GM18505 (cell line): ENCODE measurements around the gene TMEM80.
"Not testable (repeated sequence)": the region's sequence is repeated elsewhere in the genome, so short reads cannot be mapped to it uniquely, and the experiment has no call there.

Experiments used
- ATAC-seq: cut with Tn5 transposase; IDR thresholded peaks from one replicate; pipeline ENCODE4 v1.9.1; 2021; ENCODE audit not compliant: unreplicated experiment
- POLR2A ChIP-seq: IDR thresholded peaks from 4 replicates; pipeline ENCODE4 v1.6.1; 2011; ENCODE audit warnings: borderline replicate concordance; ENCODE audit not compliant: insufficient read depth, insufficient read length; ENCODE audit errors: extremely low read depth

TMEM80 gene

DNA sequence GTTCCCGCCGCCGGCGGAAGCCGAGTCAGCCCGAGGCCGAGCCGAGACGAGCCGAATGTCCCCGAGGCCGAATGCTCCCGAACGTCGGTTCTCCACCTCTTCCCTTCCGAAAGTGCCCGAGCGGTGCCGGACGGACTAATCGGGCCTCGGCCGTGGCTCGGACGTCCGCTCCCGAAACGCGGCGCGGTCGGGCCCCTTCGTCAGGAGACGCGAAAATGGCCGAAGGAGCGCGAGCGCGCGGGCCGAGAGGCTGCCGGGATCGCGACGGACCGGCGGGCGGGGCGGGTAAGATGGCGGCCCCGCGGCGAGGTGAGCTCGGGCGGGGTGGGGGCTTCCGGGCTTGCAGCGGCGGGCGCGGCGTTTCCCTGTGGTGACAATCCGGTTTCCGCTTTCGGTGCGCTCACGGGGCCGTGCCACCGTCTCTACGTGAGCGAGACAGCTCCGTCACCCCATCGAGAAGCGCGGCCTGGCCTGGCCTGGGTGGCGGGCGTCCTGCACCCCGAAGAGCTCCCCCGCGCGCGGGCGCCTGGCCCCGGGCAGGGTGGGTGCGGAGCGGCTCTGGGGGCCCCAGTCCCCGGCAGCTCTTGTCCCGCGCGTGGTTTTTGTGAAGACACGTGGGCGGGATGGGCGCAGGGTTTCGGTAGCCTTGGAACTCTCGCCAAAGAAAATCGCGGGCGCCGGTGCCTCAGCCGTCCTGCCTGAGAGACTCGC is at the start of gene TMEM80:
Gene TMEM80 (plus strand): TSS at position 279 of the 711 bp plus-strand sequence. CDS start 12 bp downstream, at position 291.
- ATAC-seq: peak; percentile 68

DNA sequence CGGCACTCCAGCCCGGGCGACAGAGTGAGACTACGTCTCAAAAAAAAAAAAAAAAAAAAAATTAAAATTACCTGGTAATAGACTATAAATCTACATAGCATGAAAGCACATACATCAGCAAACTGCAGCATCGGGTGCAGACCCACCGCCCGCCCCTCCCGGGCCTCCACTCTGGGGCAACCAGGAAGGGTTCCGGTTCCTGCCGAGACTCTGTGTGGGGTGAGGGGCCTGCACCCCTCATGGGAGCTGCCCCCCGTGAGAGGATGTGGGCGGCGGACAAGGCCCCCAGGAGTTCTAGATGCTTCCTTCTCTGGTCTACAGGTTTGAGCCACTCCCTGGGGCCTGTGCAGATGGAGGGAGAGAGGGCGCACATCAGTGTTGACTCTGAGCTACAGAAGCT is 49.4 kb upstream of the TMEM80 start:
- ATAC-seq: no peak
- no peak for TF ChIP-seq POLR2A

More for the DNA sequence above, at the start of gene TMEM80:
- TF ChIP-seq POLR2A: peak; percentile 74

DNA sequence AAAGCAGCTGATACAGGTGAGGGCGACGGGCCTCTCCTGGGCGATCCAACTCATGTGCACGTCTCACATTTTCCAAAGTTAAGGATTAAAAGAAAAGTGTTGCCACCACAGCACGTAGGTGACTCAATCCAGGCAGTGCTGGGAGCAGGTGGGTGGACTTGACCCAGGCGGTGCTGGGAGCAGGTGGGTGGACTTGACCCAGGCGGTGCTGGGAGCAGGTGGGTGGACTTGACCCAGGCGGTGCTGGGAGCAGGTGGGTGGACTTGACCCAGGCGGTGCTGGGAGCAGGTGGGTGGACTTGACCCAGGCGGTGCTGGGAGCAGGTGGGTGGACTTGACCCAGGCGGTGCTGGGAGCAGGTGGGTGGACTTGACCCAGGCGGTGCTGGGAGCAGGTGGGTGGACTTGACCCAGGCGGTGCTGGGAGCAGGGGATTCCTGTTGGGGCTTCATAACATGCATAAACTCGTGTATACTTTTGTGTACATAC is 47.9 kb upstream of the TMEM80 start:
- not testable (repeated sequence) for ATAC-seq

DNA sequence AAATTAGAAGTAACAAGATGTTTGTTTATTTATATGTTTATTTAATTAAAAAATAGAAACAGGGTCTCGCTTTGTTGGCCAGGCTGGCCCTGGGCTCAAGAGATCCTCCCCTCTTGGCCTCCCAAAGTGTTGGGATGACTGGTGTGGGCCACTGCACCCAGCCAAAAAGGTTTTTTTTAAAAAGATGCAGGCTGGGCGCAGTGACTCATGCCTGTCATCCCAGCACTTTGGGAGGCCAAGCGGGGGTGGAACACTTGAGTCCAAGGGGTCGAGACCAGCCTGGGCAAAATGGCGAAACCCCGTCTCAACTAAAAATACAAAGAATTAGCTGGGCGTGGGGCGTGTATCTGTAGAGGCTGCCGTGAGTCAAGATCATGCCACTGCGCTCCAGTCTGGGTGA is 45.1 kb upstream of the TMEM80 start:
- ATAC-seq: no peak

DNA sequence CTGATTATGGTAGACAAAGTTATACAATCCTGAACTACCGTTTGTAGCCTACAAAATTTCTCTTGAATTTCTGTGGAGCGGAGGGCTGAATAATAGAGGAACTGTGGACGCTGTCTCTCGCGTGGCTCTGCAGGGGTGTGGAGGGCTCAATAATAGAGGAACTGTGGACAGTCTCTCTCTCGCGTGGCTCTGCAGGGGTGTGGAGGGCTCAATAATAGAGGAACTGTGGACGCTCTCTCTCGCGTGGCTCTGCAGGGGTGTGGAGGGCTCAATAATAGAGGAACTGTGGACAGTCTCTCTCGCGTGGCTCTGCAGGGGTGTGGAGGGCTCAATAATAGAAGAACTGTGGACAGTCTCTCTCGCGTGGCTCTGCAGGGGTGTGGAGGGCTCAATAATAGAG is 42.5 kb upstream of the TMEM80 start:
- not testable (repeated sequence) for ATAC-seq

More for the DNA sequence above, 45.1 kb upstream of the TMEM80 start:
- no peak for TF ChIP-seq POLR2A

DNA sequence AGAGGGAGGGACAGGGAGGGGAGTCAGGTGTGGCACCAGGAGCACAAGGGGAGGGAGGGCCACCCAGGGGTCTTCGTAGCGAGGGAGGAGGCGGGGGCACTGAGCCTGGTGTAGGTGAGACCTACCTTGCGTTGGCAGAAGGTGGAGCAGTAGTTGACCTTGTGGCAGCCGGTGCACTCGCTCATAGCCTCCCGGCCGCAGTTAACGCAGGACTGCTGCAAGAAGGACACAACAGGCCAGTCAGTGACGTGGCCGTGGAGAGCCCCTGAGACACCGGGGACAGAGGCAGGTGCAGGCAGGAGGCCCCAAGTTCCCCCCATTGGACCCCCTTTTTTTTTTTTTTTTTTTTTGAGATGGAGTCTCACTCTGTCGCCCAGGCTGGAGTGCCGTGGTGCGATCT is 41.8 kb upstream of the TMEM80 start:
- TF ChIP-seq POLR2A: no peak
- no peak for ATAC-seq

DNA sequence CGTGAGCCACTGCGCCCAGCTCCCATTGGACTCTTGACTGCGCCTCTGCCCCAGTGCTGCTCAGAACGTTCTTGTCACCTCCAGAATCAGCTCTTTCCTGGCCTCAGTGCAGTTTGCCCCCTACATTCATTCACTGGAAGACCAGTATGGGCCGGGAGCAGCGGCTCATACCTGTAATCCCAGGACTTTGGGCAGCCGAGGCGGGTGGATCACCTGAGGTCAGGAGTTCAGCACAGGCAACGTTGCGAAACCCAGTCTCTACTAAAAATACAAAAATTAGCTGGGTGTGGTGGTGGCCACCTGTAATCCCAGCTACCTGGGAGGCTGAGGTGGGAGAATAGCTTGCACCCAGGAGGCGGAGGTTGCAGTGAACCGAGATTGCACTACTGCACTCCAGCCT is 41.2 kb upstream of the TMEM80 start:
- ATAC-seq: not testable (repeated sequence)

DNA sequence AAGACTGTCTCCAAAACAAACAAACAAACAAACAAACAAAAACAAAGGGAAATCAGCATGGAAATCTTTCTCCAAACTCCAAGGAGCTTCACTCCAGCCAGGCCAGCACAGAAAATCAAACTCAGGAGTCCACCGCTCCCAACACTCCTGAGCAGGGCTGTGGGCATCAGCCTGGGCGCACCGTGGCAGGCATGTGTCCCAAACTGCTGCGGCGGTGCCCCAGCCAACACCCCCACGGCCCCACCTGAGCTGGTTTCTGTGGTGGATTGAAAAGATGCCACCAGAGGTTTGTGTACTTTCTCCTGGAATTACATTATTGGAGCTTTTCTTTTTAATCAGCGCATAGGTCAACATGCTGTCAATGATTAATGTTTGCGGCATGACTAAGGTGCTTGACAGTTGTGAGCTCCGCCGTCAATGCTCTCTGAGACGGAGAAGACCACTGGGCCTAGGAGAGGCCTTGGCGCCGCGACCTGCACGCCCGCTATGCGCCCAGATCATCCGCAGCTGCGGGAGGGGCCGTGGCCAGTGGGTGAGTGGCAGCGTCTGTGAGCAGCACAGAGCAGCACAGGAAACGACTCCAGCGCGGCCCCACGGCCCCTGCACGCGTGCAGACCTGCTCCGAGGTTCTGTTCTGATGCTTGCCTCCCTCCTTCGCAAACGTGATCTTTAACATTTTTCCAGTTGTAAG is 40.4 kb upstream of the TMEM80 start:
- no peak for ATAC-seq
- TF ChIP-seq POLR2A: no peak

DNA sequence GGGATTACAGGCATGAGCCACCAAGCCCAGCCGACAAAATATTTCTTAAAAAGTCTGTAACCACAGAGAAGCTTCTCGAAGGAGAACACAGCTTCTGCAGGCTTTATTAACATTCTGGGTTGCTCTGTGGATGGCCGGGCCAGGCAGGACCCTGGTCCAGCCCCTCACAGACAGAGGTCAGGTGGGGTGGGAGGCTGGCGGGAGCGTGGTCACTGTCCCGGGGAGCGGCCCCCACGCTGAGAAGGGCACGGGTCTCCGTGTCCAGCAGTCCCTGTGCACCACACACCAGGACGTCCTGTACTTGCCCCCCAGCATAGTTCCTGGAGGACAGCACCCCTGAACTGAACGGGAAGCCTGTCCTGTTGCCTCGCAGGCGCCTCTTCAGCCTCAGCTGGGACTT is 39.2 kb upstream of the TMEM80 start:
- no peak for TF ChIP-seq POLR2A
- no peak for ATAC-seq

DNA sequence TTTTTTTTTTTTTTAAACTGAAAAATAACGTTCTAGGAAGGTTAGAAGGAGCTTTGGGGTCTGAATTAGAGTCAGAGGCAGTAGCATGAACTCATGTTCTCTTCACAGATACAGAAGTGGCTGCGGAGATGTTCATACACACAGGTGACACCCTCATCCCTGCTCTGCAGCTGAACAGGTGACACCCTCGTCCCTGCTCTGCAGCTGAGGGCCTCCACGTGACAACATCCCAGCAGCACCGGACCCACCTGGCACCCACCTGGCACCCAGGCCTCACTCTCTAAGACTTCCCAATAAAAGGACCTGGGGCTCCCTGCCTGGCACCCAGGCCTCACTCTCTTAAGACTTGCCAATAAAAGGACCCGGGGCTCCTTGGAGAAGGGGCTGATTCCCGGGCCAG is 38.8 kb upstream of the TMEM80 start:
- no peak for TF ChIP-seq POLR2A
- no peak for ATAC-seq

DNA sequence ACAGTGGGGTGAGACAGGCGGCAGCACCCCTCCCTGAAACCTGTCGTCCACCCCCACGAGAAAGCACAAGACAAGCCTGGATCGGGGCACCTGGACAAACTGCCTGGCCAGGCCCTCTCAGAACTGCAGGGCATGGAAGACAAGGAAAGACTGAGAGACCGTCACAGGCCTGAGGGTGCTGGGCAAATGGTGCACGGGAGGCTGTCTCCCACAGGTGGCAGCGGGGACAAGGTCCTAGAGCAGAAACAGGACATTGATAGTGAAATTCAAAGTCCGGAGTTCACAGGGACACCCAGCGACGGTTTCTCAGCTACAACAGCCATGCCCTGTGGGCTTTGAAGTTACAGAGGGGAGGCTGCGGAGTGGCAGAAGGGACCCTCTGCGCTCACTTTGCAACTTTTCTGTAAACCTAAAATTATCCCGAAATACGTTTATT is 37.9 kb upstream of the TMEM80 start:
- TF ChIP-seq POLR2A: no peak

DNA sequence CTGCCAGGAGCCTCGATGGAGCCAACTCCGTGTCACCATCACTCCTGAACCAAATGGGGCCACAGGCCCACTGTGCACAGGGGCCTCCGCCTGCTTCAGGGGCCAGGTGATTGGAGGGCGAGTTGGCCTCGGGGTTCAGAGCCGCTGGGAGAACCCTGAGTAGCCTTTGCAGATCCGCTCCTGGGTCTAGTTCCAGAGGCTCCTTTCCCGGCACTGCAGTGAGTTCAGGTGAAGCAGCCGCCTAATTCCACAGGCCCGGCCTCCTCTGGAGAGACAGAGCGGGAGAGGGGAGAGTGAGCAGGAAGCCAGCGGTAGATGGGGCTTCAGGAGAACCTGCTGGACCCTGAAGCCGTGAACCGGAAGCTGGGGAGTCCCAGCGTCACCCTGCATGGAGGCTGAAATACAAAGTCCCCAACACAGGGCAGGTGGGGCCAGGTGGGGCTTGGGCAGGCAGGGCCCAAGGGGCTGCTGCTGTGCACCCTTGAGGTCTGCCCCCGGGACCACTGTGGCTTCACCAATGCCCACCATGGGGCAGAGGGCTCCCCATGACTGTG is 36.0 kb upstream of the TMEM80 start:
- no peak for ATAC-seq

More for the DNA sequence above, 37.9 kb upstream of the TMEM80 start:
- no peak for ATAC-seq

DNA sequence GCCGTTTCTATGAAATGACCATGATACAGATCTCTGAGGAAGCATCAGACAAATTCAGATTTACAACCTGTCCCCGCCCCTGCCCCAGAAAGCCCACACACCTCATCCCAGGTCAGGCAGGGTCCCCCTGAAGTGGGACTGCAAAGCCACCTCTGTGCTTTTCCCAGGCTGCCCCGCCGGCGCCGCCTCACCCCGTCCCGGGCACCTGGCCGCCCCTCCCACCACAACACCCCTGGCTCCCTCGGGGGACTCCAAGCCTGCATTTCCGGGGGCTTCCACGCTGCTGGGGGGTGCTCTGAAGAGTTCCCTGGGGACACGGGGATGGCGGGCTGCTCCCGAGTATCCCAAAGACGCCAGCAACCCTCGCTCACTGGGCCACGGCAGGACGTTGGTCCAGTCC is 35.3 kb upstream of the TMEM80 start:
- no peak for ATAC-seq
- TF ChIP-seq POLR2A: no peak

More for the DNA sequence above, 36.0 kb upstream of the TMEM80 start:
- no peak for TF ChIP-seq POLR2A
